ENCODE data around the gene LPP. TPM values are rescaled to one million over a fixed set of nuclear protein-coding genes. Genes with fewer than 3 reads are reported as not detected.

The LPP gene
- total RNA-seq, 3 donors from 2014 or later: 262 to 816 (median 325) TPM

GRCh38 chr3:188788621-188789081, 634.7 kb downstream of the LPP start:
- peak; percentile 44 for ATAC-seq
- intact Hi-C loops (cut with DNase I, micrococcal nuclease): no loop called here
- no peak for DNase-seq
- no peak for TF ChIP-seq CTCF (IDR thresholded peaks at IDR 0.05)
- Histone ChIP-seq H3K4me1 (ENCODE audit: low read depth) (no peaks in the 10 kb centered on the region), H3K9me3 (no peaks in the 10 kb centered on the region), H3K36me3 (ENCODE audit: low read depth) (no peaks in the 10 kb centered on the region), H3K4me3 (no peak overlapping the region)

GRCh38 chr3:188789251-188789650, 635.3 kb downstream of the LPP start:
- no peak for DNase-seq
- no peak for TF ChIP-seq CTCF (IDR thresholded peaks at IDR 0.05)

GRCh38 chr3:188791311-188791710, 637.4 kb downstream of the LPP start:
- Histone ChIP-seq H3K36me3 (ENCODE audit: low read depth) (no peaks in the 10 kb centered on the region), H3K9me3 (no peaks in the 10 kb centered on the region), H3K4me1 (ENCODE audit: low read depth) (no peaks in the 10 kb centered on the region), H3K4me3 (no peak overlapping the region)
- ATAC-seq (no peak), DNase-seq (no peak)
- TF ChIP-seq CTCF (IDR thresholded peaks at IDR 0.05): no peak
- intact Hi-C loops (cut with DNase I, micrococcal nuclease): no loop called here

More at GRCh38 chr3:188789251-188789650, 635.3 kb downstream of the LPP start:
- Histone ChIP-seq H3K9me3 (no peaks in the 10 kb centered on the region), H3K4me1 (ENCODE audit: low read depth) (no peaks in the 10 kb centered on the region), H3K36me3 (ENCODE audit: low read depth) (no peaks in the 10 kb centered on the region), H3K4me3 (no peak overlapping the region)
- intact Hi-C loops (cut with DNase I, micrococcal nuclease): no loop called here
- no peak for ATAC-seq

- intact Hi-C loops (cut with DNase I, micrococcal nuclease): no loop called here
- no peak for TF ChIP-seq CTCF (IDR thresholded peaks at IDR 0.05)
- DNase-seq (no peak), ATAC-seq (no peak)
- Histone ChIP-seq H3K4me3 (no peak overlapping the region), H3K36me3 (ENCODE audit: low read depth) (no peaks in the 10 kb centered on the region), H3K4me1 (ENCODE audit: low read depth) (no peaks in the 10 kb centered on the region), H3K9me3 (no peaks in the 10 kb centered on the region)
Observed at GRCh38 chr3:188792793-188793192, 638.8 kb downstream of the LPP start.

- intact Hi-C loops (cut with DNase I, micrococcal nuclease): no loop called here
- H3K4me1 ChIP-seq (ENCODE audit: low read depth): no peaks in the 10 kb centered on the region
- no peak for TF ChIP-seq CTCF (IDR thresholded peaks at IDR 0.05)
Observed at GRCh38 chr3:188796122-188796631, 642.2 kb downstream of the LPP start.

GRCh38 chr3:188797045-188797444, 643.1 kb downstream of the LPP start:
- no peak overlapping the region for H3K4me3 ChIP-seq
- no peak for TF ChIP-seq CTCF (IDR thresholded peaks at IDR 0.05)
- no peaks in the 10 kb centered on the region for H3K9me3 ChIP-seq
- no peaks in the 10 kb centered on the region for H3K4me1 ChIP-seq (ENCODE audit: low read depth)
- DNase-seq: no peak
- ATAC-seq: no peak
- intact Hi-C loops (cut with DNase I, micrococcal nuclease): no loop called here
- no peaks in the 10 kb centered on the region for H3K36me3 ChIP-seq (ENCODE audit: low read depth)

More at GRCh38 chr3:188796122-188796631, 642.2 kb downstream of the LPP start:
- ATAC-seq (peak; percentile 68), DNase-seq (peak in 1 of 3 donors; percentile 21)
- Histone ChIP-seq H3K36me3 (ENCODE audit: low read depth) (no peaks in the 10 kb centered on the region), H3K9me3 (no peaks in the 10 kb centered on the region), H3K4me3 (no peak overlapping the region)
